Spleen (tissue), 7 donors: ENCODE measurements around the gene IVNS1ABP.

Experiments used
- CTCF ChIP-seq, 11 experiments: fragments of 200-600 bp in 7 of 11; fragments of 450-650 bp in 4 of 11; sonication (generic) in 4 of 11; IDR thresholded peaks in 8 of 11; conservative IDR thresholded peaks in 3 of 11; 1 replicate in 7 of 11; 2 replicates in 4 of 11; pipeline versions ENCODE4 v1.4.0 to v1.8.0; 2016 to 2021; ENCODE audit warnings: antibody characterized with exemption in 11 of 11, inconsistent platforms in 4 of 11, mild to moderate bottlenecking in 1 of 11
- POLR2A ChIP-seq, 3 donors: fragments of 450-650 bp; IDR thresholded peaks; one replicate each; pipeline ENCODE4 v1.5.1; 2017; ENCODE audit warnings: antibody characterized with exemption in 3 of 3, mild to moderate bottlenecking in 1 of 3
- POLR2AphosphoS5 ChIP-seq, 3 donors: sonication (generic); formaldehyde crosslinking; IDR thresholded peaks; one replicate each; pipeline ENCODE4 v1.5.1; 2017; ENCODE audit warnings: antibody characterized with exemption in 3 of 3
- donor health status: DM: no; HTN: no; CAD: no; lungs with moderate emphysema.
- donor health status: DM: no; HTN: no; CAD: no.
- donor health status: DM: no; HTN: no; CAD: no.

- TF ChIP-seq POLR2A (IDR thresholded peaks at IDR 0.05), result no peak
- no peak for TF ChIP-seq CTCF (IDR thresholded peaks at IDR 0.05 in 8 of 11, conservative IDR thresholded peaks at IDR 0.05 in 3 of 11)
- TF ChIP-seq POLR2AphosphoS5 (IDR thresholded peaks at IDR 0.05), result no peak
These were observed 5.6 kb upstream of the IVNS1ABP start for GRCh38 chr1:185322636-185323035.
